Measurements from ENCODE around the gene SNAP25. TPM values are rescaled to one million over a fixed set of nuclear protein-coding genes. Genes with fewer than 3 reads are reported as not detected.
A peak's percentile ranks its signal among the peaks of the same experiment; 100 is the strongest.

SNAP25 gene
- total RNA-seq, 4 donors from 2014 or later: 5.3 to 28.3 (median 22.9) TPM

DNA sequence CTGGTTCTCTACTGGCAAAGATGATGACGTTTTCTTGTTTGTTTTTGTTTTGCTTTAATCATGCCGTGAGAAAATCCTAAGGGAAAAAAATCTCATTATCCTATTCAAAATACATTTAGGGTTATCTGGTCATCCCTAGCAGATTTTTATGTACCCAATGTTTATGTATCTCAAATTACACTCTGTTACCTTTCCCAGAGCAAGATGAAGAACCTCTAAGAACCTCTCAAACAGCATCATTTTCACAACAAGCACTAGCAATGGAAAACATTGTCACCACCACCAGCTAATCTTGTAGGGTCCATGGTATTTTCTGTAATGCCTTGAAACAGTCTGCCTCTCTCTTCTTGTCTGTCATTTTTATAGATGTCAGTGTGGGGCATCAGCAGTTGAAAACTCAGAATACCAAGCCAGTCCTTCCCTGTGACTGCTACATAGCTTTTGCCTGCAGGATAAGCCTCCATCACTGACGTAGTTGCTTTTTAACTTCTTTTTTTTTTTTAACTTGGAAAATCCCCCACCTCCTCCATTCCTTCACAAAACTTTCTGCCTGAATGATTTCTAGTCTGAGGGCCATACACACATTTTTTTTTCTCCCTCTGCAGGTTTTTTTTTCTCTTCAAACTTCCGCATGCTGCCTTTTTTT lies 2.4 kb upstream of the SNAP25 start:
- no peaks in the 10 kb centered on the region for H3K27me3 ChIP-seq
- intact Hi-C loops (cut with DNase I; ENCODE audit: low total_unique reads): no loop called here
- TF ChIP-seq, protein P1, sequence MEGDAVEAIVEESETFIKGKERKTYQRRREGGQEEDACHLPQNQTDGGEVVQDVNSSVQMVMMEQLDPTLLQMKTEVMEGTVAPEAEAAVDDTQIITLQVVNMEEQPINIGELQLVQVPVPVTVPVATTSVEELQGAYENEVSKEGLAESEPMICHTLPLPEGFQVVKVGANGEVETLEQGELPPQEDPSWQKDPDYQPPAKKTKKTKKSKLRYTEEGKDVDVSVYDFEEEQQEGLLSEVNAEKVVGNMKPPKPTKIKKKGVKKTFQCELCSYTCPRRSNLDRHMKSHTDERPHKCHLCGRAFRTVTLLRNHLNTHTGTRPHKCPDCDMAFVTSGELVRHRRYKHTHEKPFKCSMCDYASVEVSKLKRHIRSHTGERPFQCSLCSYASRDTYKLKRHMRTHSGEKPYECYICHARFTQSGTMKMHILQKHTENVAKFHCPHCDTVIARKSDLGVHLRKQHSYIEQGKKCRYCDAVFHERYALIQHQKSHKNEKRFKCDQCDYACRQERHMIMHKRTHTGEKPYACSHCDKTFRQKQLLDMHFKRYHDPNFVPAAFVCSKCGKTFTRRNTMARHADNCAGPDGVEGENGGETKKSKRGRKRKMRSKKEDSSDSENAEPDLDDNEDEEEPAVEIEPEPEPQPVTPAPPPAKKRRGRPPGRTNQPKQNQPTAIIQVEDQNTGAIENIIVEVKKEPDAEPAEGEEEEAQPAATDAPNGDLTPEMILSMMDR (IDR thresholded peaks at IDR 0.05): no peak
- TF ChIP-seq POLR2A (IDR thresholded peaks at IDR 0.05): no peak

DNA sequence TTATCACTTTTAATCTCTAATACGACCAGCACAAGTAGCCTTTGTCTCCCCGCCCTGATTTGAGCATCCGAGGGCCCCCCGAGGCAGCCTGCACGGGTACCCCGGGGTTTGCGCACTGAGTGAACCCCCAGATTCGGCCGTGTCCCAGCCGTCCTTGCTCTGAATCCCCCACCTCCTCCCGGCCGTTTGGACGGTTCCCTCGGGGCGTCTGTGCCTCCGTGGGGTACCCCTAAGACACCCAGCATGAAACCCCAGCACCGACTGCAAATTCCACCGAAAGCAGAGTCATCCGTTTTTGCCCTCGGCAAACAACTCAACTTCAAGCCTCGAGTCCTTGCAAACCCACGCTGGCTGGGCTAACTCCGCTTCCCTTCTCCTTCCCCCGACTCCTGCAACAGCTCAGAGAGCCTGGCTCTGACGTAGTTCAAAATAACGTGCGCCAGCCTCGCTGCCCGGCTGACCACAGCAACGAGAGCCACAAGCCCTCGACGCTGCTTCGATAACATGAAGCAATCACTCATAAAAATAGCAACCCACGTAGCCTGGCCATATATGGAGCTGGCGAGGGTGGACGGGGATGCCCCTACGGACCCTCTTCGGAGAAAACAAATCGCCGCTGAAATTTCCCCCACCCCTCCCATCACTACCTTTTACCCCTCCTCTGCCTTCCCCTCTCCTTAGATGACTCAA lies 764 bp upstream of the SNAP25 start:
- TF ChIP-seq, protein P1 (IDR thresholded peaks at IDR 0.05): no peak
- peak in 1 of 2 donors; percentile 63 for TF ChIP-seq POLR2A (IDR thresholded peaks at IDR 0.05)
- no peaks in the 10 kb centered on the region for H3K36me3 ChIP-seq
- DNase-seq: peak; percentile 76 to 84
- intact Hi-C loops (cut with DNase I; ENCODE audit: low total_unique reads): no loop called here
- H3K27ac ChIP-seq: peak overlapping the region; percentile 93 to 94
- H3K4me1 ChIP-seq: no peaks in the 10 kb centered on the region
- H3K9me3 ChIP-seq: no peaks in the 10 kb centered on the region
- no peaks in the 10 kb centered on the region for H3K27me3 ChIP-seq
- peak overlapping the region; percentile 37 to 42 for H3K4me3 ChIP-seq

More for the DNA sequence above, 2.4 kb upstream of the SNAP25 start:
- no peaks in the 10 kb centered on the region for H3K36me3 ChIP-seq
- no peak for DNase-seq
- H3K27ac ChIP-seq: peak overlapping the region; percentile 93 to 94
- peak overlapping the region in 1 of 2 donors; percentile 42 for H3K4me3 ChIP-seq
- H3K4me1 ChIP-seq: no peaks in the 10 kb centered on the region
- H3K9me3 ChIP-seq: no peaks in the 10 kb centered on the region

DNA sequence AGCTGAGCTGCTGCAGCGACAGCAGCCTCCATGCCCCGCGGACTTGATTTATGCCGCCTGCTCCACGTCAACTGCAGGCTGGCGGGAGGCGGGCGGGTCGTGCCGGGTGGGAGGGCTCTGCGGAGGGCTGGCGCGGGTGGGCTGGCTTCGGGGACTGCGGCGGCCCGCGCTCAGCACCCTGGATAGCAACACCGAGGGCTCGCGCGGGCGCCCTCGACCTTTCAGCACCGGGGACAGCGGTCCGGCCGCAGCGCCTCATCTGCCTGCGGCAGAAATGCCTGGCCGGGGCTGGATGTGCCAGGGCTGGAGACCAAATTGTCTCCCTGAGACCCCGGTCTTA lies 792 bp downstream of the SNAP25 start:
- H3K36me3 ChIP-seq: no peaks in the 10 kb centered on the region
- intact Hi-C loops (cut with DNase I; ENCODE audit: low total_unique reads): no loop called here
- no peaks in the 10 kb centered on the region for H3K27me3 ChIP-seq
- H3K4me1 ChIP-seq: no peaks in the 10 kb centered on the region
- DNase-seq: peak; percentile 72 to 80
- H3K27ac ChIP-seq: peak overlapping the region in 1 of 2 donors; percentile 93
- no peaks in the 10 kb centered on the region for H3K9me3 ChIP-seq
- H3K4me3 ChIP-seq: peak overlapping the region; percentile 36 to 42
- TF ChIP-seq, protein P1 (IDR thresholded peaks at IDR 0.05): peak in 1 of 4 experiments; percentile 4
- peak in 1 of 2 donors; percentile 24 for TF ChIP-seq POLR2A (IDR thresholded peaks at IDR 0.05)

DNA sequence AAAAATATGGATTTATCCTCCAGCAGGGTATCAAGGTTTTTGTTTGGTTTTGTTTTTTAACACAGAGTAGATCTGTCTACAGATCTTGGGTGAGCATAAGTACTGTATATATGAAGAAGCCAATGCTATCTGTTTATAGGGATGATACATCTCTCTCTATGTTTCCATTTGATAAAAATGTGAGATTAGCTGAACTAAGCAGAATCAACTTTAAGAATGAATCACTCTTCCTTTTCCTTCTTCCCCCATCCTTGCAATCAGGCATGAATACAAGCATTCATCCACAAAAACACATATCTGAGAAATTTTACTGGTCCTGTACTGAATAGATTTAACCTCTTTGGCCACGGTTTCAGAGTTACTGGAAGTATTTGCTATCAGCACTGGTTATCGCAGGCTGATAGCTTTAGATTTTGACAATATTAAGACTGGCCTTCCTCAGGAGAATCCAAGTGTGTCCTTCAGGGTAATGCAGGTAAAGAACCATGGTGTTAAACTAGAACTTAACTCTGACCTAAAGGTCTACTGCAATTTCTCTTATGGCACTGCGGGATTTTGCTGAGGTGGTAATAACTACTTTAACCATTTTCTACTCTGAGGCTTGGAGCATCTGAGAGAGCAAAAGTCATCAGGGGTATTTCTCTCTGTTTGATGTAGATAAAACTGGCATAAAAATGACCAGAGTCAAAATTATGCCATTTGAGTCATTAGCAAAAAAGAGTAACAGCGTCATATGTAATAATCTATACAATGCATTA lies 1.5 kb downstream of the SNAP25 start:
- Histone ChIP-seq H3K36me3 (no peaks in the 10 kb centered on the region), H3K9me3 (no peaks in the 10 kb centered on the region), H3K27ac (no peak overlapping the region), H3K27me3 (no peaks in the 10 kb centered on the region), H3K4me3 (no peak overlapping the region), H3K4me1 (no peaks in the 10 kb centered on the region)
- intact Hi-C loops (cut with DNase I; ENCODE audit: low total_unique reads): no loop called here
- DNase-seq: no peak
- TF ChIP-seq, protein P1 (IDR thresholded peaks at IDR 0.05): no peak
- no peak for TF ChIP-seq POLR2A (IDR thresholded peaks at IDR 0.05)

DNA sequence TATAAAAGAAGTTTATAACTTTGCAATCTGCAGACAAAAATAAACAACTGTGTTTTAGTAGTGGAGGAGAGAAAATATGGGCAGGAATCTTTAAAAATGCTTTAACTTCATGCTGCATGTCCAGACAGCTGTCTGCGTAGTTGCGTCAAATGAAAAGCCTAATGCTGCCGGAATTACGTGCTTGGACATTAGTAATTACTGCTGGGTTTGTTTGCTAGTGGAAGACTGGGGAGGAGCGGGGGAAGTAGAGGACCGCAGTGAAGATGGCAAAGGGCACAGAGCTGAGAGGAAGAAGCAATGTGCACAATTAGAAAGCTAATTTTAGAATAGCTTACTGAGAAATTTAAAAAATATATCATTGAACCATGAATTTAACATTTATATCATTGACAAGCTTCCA lies 2.4 kb downstream of the SNAP25 start:
- TF ChIP-seq, protein P1 (IDR thresholded peaks at IDR 0.05): no peak
- no peak for TF ChIP-seq POLR2A (IDR thresholded peaks at IDR 0.05)
- Histone ChIP-seq H3K4me1 (no peaks in the 10 kb centered on the region), H3K36me3 (no peaks in the 10 kb centered on the region), H3K27ac (no peak overlapping the region), H3K4me3 (no peak overlapping the region), H3K9me3 (no peaks in the 10 kb centered on the region), H3K27me3 (no peaks in the 10 kb centered on the region)
- DNase-seq: no peak
- intact Hi-C loops (cut with DNase I; ENCODE audit: low total_unique reads): no loop called here
